Endothelial cell of umbilical vein (primary cell): ENCODE measurements around the gene CTPS1. TPM values are rescaled to one million over a fixed set of nuclear protein-coding genes. Genes with fewer than 3 reads are reported as not detected.

Source experiments
- BruUV-seq: library from RNA; stranded (reverse); fragments of 400-500 nt; replicated peaks from 2 replicates; lab custom pipeline; 2021; lab: Mats Ljungman, UMichigan
- CTCF ChIA-PET: fragments of 300-600, 350-600 bp; sonication (Branson Sonifier 250); formaldehyde crosslinking; loops from one replicate; lab custom pipeline; 2021; ENCODE audit warnings: antibody characterized with exemption, inconsistent platforms; lab: Charles Lee
- POLR2A ChIA-PET: fragments of 300-600, 350-600 bp; sonication (Branson Sonifier 250); formaldehyde crosslinking; loops from one replicate; lab custom pipeline; 2021; ENCODE audit warnings: antibody characterized with exemption, inconsistent platforms; lab: Charles Lee
- DNase-seq: peaks from one replicate; pipeline ENCODE4 v3.0.0-alpha.2; 2011; ENCODE audit warnings: low read depth, low spot score
- FAIRE-seq: peaks from 2 replicates; lab custom pipeline; 2011; peaks lifted over from hg19 to GRCh38; lab: Jason Lieb, UNC
- H2AFZ ChIP-seq: 2 replicates; pipeline ENCODE4 v1.6.0; 2012; ENCODE audit warnings: low read depth, low read length, control low read depth, inconsistent platforms
- H3K27ac ChIP-seq: 2 replicates; pipeline ENCODE4 v1.5.1; 2011; ENCODE audit warnings: low read depth, mild to moderate bottlenecking, control low read depth, low read length, moderate library complexity; ENCODE audit not compliant: insufficient read depth
- H3K27me3 ChIP-seq, 2 experiments: 2 replicates each; pipeline versions ENCODE4 v1.6.0 to v1.6.1; 2011; ENCODE audit warnings: low read length in 2 of 2, mixed read lengths in 1 of 2; ENCODE audit not compliant: control insufficient read depth in 2 of 2, insufficient read depth in 2 of 2
- H3K36me3 ChIP-seq, 2 experiments: 2 replicates in 1 of 2; 3 replicates in 1 of 2; pipeline ENCODE4 v1.5.1; 2011; ENCODE audit warnings: low read length in 2 of 2, mild to moderate bottlenecking in 1 of 2, moderate library complexity in 1 of 2; ENCODE audit not compliant: control insufficient read depth in 2 of 2, insufficient read depth in 2 of 2; ENCODE audit errors: extremely low read depth in 1 of 2
- H3K4me1 ChIP-seq: 3 replicates; pipeline ENCODE4 v1.5.1; 2011; ENCODE audit warnings: mild to moderate bottlenecking, low read length; ENCODE audit not compliant: control insufficient read depth, insufficient read depth; ENCODE audit errors: extremely low read depth
- H3K4me2 ChIP-seq: 2 replicates; pipeline ENCODE4 v1.6.1; 2011; ENCODE audit warnings: low read length, control low read depth, mixed read lengths; ENCODE audit not compliant: insufficient read depth
- H3K4me3 ChIP-seq, 3 experiments: fragments of 200-600 bp in 1 of 3; sonication (generic), shearing (Covaris generic) in 1 of 3; replicated peaks in 1 of 3; 2 replicates each; pipeline ENCODE4 v1.5.1; 2011 to 2016; ENCODE audit warnings: control low read depth in 3 of 3, low read length in 3 of 3, mild to moderate bottlenecking in 2 of 3, inconsistent platforms in 1 of 3, low read depth in 1 of 3, moderate library complexity in 1 of 3; ENCODE audit not compliant: insufficient read depth in 1 of 3
- H3K79me2 ChIP-seq: 2 replicates; pipeline ENCODE4 v1.6.0; 2012; ENCODE audit warnings: low read length, inconsistent platforms; ENCODE audit not compliant: control insufficient read depth, insufficient read depth
- H3K9ac ChIP-seq: replicated peaks from 2 replicates; pipeline ENCODE3; 2011; ENCODE audit warnings: low read length, control low read depth; ENCODE audit not compliant: insufficient read depth; ENCODE audit errors: extremely low read depth
- H3K9me1 ChIP-seq: replicated peaks from 3 replicates; pipeline ENCODE4 v1.6.0; 2011; ENCODE audit warnings: mild to moderate bottlenecking, low read length; ENCODE audit not compliant: control insufficient read depth, insufficient read depth; ENCODE audit errors: extremely low read depth
- H3K9me3 ChIP-seq: replicated peaks from 2 replicates; pipeline ENCODE4 v1.5.1; 2012; ENCODE audit warnings: low read length, inconsistent platforms; ENCODE audit not compliant: control insufficient read depth, insufficient read depth
- H4K20me1 ChIP-seq: replicated peaks from 2 replicates; pipeline ENCODE3; 2011; ENCODE audit warnings: mild to moderate bottlenecking, low read length; ENCODE audit not compliant: control insufficient read depth, insufficient read depth; ENCODE audit errors: extremely low read depth
- CTCF ChIP-seq, 2 donors: IDR thresholded peaks; 1 replicate in 1 of 2; 2 replicates in 1 of 2; pipeline ENCODE4 v1.5.1; 2011; ENCODE audit warnings: low read length in 2 of 2, mild to moderate bottlenecking in 2 of 2, moderate library complexity in 2 of 2, control low read depth in 1 of 2, inconsistent platforms in 1 of 2, low read depth in 1 of 2; ENCODE audit not compliant: insufficient read depth in 1 of 2; ENCODE audit errors: extremely low read depth in 1 of 2
- EZH2 ChIP-seq: IDR thresholded peaks from 2 replicates; pipeline ENCODE4 v1.6.1; 2012; ENCODE audit warnings: borderline replicate concordance, low read depth, mild to moderate bottlenecking, moderate library complexity, low read length, inconsistent platforms; ENCODE audit not compliant: severe bottlenecking
- FOS ChIP-seq: IDR thresholded peaks from 2 replicates; pipeline ENCODE4 v1.6.1; 2011; ENCODE audit warnings: mild to moderate bottlenecking, low read length, moderate library complexity, borderline replicate concordance; ENCODE audit not compliant: insufficient read depth
- GATA2 ChIP-seq: IDR thresholded peaks from 2 replicates; pipeline ENCODE4 v1.7.0; 2011; ENCODE audit warnings: low read depth, mild to moderate bottlenecking, moderate library complexity, mixed read lengths, low read length; ENCODE audit not compliant: insufficient read length, insufficient read depth
- JUN ChIP-seq: IDR thresholded peaks from 2 replicates; pipeline ENCODE4 v1.6.1; 2011; ENCODE audit warnings: borderline replicate concordance, low read depth; ENCODE audit not compliant: insufficient read length, insufficient read depth
- MAX ChIP-seq: IDR thresholded peaks from 2 replicates; pipeline ENCODE4 v1.6.1; 2011; ENCODE audit not compliant: insufficient read depth, insufficient read length
- MYC ChIP-seq: IDR thresholded peaks from one replicate; pipeline ENCODE4 v1.6.1; 2011; ENCODE audit warnings: mild to moderate bottlenecking, low read depth, low read length
- POLR2A ChIP-seq: IDR thresholded peaks from 2 replicates; pipeline ENCODE4 v1.6.1; 2012; ENCODE audit warnings: low read depth, mild to moderate bottlenecking, control low read depth, low read length
- POLR2AphosphoS5 ChIP-seq: IDR thresholded peaks from 2 replicates; pipeline ENCODE4 v1.6.1; 2012; ENCODE audit warnings: low read depth, mild to moderate bottlenecking, control low read depth, low read length, moderate library complexity; ENCODE audit not compliant: insufficient read depth
- dilution Hi-C: fragments of 300-500 bp; cut with MboI; formaldehyde crosslinking; loops from one replicate; pipeline ENCODE4 v1.15.0; 2019; ENCODE audit warnings: low sequenced_read_pairs; ENCODE audit not compliant: extremely low pct_ligation_motif_present
- intact Hi-C: fragments of 100-400 bp; cut with micrococcal nuclease; formaldehyde crosslinking; loops from one replicate; pipeline ENCODE4 v1.10.0; 2022
- polyA plus RNA-seq, 4 experiments: library from polyadenylated mRNA; depleted of rRNA in 3 of 4; stranded (reverse) in 3 of 4; unstranded in 1 of 4; fragments of >200 nt; gene quantifications; 2 replicates each; pipeline versions ENCODE4 v1.2.1 to v1.2.3, GENCODE V29; 2011 to 2012; ENCODE audit warnings: missing spikeins in 1 of 4
- total RNA-seq: library from RNA; stranded (reverse); gene quantifications from 2 replicates; pipeline ENCODE4 v1.2.3, GENCODE V29; 2021

CTPS1 gene
- total and polyA plus RNA-seq, 2 donors (not counting 3 experiments of a cell fraction or from before 2014, with no cell fraction given): 24.9 to 65.8 TPM

- no peaks in the 10 kb centered on the region for H3K36me3 ChIP-seq
- POLR2A ChIA-PET: no interaction called here
- peaks cover 27% of the 10 kb centered on the region for H3K79me2 ChIP-seq
- dilution Hi-C loops (no loop called here), intact Hi-C loops (no loop called here)
- H3K27me3 ChIP-seq: no peaks in the 10 kb centered on the region
- CTCF ChIA-PET: interaction anchor here (1.5 kb wide), 1 partner anchor 29 kb away, joined by 4 read pairs; no protein-coding TSS in a partner anchor
- DNase-seq (no peak), FAIRE-seq (no peak)
- no peaks in the 10 kb centered on the region for H4K20me1 ChIP-seq
- no peaks in the 10 kb centered on the region for H3K9me1 ChIP-seq
- H3K4me2 ChIP-seq: no peak overlapping the region
- no peak overlapping the region for H3K9ac ChIP-seq
- no peaks in the 10 kb centered on the region for H3K9me3 ChIP-seq
- BruUV-seq: no TSS peak
- H3K4me3 ChIP-seq: no peak overlapping the region
- no peak overlapping the region for H2AFZ ChIP-seq
- no peak overlapping the region for H3K27ac ChIP-seq
- H3K4me1 ChIP-seq: peaks cover 18% of the 10 kb centered on the region
- TF ChIP-seq FOS (no peak), CTCF (IDR thresholded peaks at IDR 0.05; ENCODE audit: extremely low read depth in 1 of 2, insufficient read depth in 1 of 2, low read depth in 1 of 2, low read length in 2 of 2) (no peak), POLR2AphosphoS5 (no peak), POLR2A (no peak), JUN (no peak), MYC (no peak), MAX (no peak), GATA2 (no peak), EZH2 (no peak)
Observed at GRCh38 chr1:40977716-40978115, 1.8 kb upstream of the CTPS1 start.
